Progenitor cell of endocrine pancreas (in vitro differentiated cells): ENCODE data around the gene ATXN7L1. TPM values are rescaled to one million over a fixed set of nuclear protein-coding genes. Genes with fewer than 3 reads are reported as not detected.

Experiments used
- DNase-seq: peaks from one replicate; pipeline ENCODE4 v3.0.0; 2021; ENCODE audit warnings: low spot score; ENCODE audit not compliant: unreplicated experiment
- H3K27ac Mint-ChIP-seq: 2 replicates; pipeline ENCODE4 v1.8.0; 2021; ENCODE audit warnings: mild to moderate bottlenecking, moderate library complexity, mixed read lengths
- H3K27me3 Mint-ChIP-seq: 2 replicates; pipeline ENCODE4 v1.8.0; 2021; ENCODE audit warnings: mixed read lengths
- H3K36me3 Mint-ChIP-seq: 2 replicates; pipeline ENCODE4 v1.8.0; 2022; ENCODE audit warnings: mixed read lengths; ENCODE audit not compliant: insufficient read depth
- H3K4me1 Mint-ChIP-seq: 2 replicates; pipeline ENCODE4 v1.8.0; 2021; ENCODE audit warnings: low read depth, mixed read lengths
- H3K4me3 Mint-ChIP-seq: 2 replicates; pipeline ENCODE4 v1.8.0; 2021; ENCODE audit warnings: low read depth, mild to moderate bottlenecking, moderate library complexity, mixed read lengths
- H3K9me3 Mint-ChIP-seq: 2 replicates; pipeline ENCODE4 v1.8.0; 2021; ENCODE audit warnings: low read depth, mixed read lengths
- CTCF ChIP-seq: fragments of 200-600 bp; sonication (generic); IDR thresholded peaks from one replicate; pipeline ENCODE4 v1.5.0; 2021; ENCODE audit warnings: antibody characterized with exemption, mild to moderate bottlenecking; ENCODE audit not compliant: unreplicated experiment
- total RNA-seq: library from RNA; stranded (reverse); gene quantifications from 2 replicates; pipeline ENCODE4 v1.2.1, GENCODE V29; 2021

The ATXN7L1 gene
- total RNA-seq, 1 donor from 2014 or later, result 18.3 TPM

- DNase-seq, result no peak
- Mint-ChIP-seq H3K27ac (no peak overlapping the region), H3K36me3 (peaks cover 15% of the 10 kb centered on the region), H3K9me3 (no peaks in the 10 kb centered on the region), H3K4me1 (peaks cover 23% of the 10 kb centered on the region), H3K4me3 (no peak overlapping the region), H3K27me3 (peaks cover 92% of the 10 kb centered on the region)
- no peak for TF ChIP-seq CTCF
Measured at GRCh38 chr7:105810556-105810955, 65.8 kb downstream of the ATXN7L1 start.

DNA sequence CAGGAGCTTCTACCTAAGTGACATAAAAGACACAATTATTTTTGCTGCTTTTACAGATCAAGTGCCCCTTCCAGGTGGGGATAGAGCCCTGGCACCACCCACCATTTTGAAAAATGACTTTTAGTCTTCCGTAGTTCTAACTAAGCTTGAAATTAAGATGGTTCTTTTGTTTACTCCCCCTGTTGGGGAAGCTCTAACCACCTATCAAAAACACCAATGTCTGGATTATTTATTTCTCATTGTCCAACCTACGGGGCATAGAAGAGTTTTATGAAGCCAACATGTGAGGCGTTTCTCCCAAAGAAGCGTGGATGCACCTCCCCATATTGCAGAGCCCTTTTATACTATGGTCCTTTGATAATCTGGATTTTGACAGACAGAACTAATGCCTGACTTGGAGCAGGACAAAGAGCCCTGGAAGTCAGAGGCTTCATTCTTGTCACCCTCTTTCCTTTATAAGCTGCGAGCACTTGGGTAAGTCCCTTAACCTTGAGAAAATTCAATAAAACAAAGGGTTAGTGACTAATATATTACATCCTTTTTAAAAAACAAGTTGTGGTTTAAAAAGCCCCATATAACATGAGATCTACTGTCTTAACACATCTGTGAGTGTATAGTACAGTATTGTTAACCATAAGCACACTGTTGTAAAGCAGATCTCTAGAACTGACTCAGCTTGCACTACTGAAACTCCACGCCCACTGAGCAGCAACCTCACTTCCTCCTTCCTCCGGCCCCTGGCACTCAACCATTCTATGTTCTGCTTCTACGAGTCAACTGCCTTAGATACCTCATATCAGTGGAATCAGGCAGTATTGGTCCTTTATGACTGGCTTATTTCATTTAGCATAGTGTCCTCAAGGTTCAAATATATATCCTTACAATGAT lies 67.5 kb downstream of the ATXN7L1 start:
- no peak for TF ChIP-seq CTCF
- peaks cover 33% of the 10 kb centered on the region for H3K4me1 Mint-ChIP-seq
- peaks cover 12% of the 10 kb centered on the region for H3K36me3 Mint-ChIP-seq
- H3K4me3 Mint-ChIP-seq, result no peak overlapping the region
- H3K9me3 Mint-ChIP-seq, result no peaks in the 10 kb centered on the region
- no peak for DNase-seq
- H3K27ac Mint-ChIP-seq, result no peak overlapping the region
- peaks cover 78% of the 10 kb centered on the region for H3K27me3 Mint-ChIP-seq

- peaks cover 8% of the 10 kb centered on the region for H3K36me3 Mint-ChIP-seq
- TF ChIP-seq CTCF, result no peak
Measured at GRCh38 chr7:105808209-105808608, 68.2 kb downstream of the ATXN7L1 start.

GRCh38 chr7:105807448-105807762 lies 69.0 kb downstream of the ATXN7L1 start:
- Mint-ChIP-seq H3K4me1 (peaks cover 39% of the 10 kb centered on the region), H3K27ac (no peak overlapping the region), H3K4me3 (no peak overlapping the region), H3K27me3 (peaks cover 70% of the 10 kb centered on the region), H3K36me3 (peaks cover 8% of the 10 kb centered on the region), H3K9me3 (no peaks in the 10 kb centered on the region)
- TF ChIP-seq CTCF, result no peak
- DNase-seq, result no peak

More at GRCh38 chr7:105808209-105808608, 68.2 kb downstream of the ATXN7L1 start:
- Mint-ChIP-seq H3K4me1 (peaks cover 34% of the 10 kb centered on the region), H3K4me3 (no peak overlapping the region), H3K27me3 (peaks cover 72% of the 10 kb centered on the region), H3K9me3 (no peaks in the 10 kb centered on the region), H3K27ac (no peak overlapping the region)
- DNase-seq, result no peak

DNA sequence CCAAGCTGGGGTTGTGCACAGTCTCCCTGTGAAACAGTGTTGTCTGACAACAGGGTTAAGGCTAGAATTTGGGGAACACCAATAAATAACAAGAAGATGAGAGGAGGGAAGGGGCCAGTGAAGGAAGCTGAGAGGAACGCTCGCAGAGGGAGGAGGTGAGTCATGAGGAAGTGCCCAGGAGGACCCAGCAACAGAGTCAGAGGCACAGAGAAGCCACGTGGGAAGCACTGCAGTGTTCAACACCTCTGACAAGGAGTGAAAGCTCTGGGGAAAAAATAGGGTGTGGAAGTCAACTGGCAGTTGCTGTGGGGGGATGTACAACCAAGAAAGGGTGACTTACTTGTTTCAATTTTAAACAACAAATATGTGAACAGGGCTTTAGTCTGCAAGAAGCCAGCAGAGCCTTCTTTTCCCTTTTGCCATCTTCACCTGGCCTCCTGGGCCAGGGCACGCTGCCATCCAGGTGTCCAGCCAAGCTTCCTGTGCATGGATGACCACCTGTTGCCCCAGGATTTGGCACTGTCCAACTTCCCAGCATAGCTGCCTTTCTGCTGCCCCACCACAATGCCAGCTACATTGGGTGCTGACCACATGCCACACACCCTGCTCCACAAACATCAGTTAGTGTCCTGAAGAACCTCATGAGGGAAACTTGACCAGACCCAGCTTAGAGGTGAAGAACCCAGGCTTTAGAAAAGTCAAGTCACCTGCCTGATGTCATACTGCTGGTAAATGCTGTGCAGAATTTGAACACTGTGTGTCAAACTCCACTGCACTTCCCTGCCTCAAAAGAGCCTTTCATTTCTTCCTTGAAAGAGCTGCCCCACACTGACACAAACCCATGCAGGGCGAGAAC lies 69.6 kb downstream of the ATXN7L1 start:
- TF ChIP-seq CTCF, result no peak
- no peak for DNase-seq
- Mint-ChIP-seq H3K4me3 (no peak overlapping the region), H3K36me3 (peaks cover 8% of the 10 kb centered on the region), H3K27ac (no peak overlapping the region), H3K27me3 (peaks cover 70% of the 10 kb centered on the region), H3K9me3 (no peaks in the 10 kb centered on the region), H3K4me1 (peaks cover 42% of the 10 kb centered on the region)
